GM12872 (cell line): Measurements from ENCODE around the gene FAM185A.

Experiments
- CTCF ChIP-seq: IDR thresholded peaks from 3 replicates; pipeline ENCODE4 v1.5.1; 2011; ENCODE audit warnings: low read depth, mild to moderate bottlenecking, low read length, moderate library complexity; ENCODE audit not compliant: insufficient read depth

The FAM185A gene

DNA sequence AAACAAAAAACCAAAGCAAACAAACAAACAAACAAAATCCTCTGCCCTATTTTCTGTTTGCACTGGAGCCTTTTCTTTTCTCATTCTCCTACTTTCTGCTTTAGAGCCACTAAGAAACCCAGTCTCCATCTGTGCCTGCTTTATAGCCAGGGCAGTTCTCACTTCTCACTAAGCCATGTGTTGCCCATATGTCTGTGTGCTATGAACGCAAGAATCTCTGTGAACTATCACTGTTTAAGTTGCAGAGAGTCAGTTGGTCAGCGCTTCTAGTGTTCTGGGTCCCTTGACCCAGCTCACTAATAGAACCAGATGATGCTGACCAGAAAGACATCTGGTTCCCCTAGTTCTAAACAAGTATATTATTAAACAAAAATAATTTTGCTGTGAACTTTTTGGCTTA is 81.4 kb downstream of the FAM185A start:
- TF ChIP-seq CTCF = no peak

GRCh38 chr7:102832674-102833073 is 83.9 kb downstream of the FAM185A start:
- TF ChIP-seq CTCF = no peak

DNA sequence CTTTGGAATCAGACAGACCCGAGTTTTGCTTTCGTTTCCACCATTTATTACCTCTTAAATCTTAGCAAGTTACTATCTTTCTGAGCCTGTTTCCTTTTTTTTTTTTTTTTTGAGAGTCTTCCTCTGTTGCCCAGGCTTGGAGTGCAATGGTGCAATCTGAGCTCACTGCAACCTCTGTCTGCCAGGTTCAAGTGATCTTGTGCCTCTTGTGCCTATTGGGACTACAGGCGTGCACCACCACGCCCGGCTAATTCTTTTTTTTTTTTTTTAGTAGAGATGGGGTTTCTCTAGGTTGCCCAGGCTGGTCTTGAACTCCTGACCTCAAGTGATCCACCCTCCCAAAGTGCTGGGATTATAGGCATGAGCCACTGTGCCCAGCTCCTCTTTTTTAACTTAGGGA is 84.5 kb downstream of the FAM185A start:
- TF ChIP-seq CTCF = no peak

DNA sequence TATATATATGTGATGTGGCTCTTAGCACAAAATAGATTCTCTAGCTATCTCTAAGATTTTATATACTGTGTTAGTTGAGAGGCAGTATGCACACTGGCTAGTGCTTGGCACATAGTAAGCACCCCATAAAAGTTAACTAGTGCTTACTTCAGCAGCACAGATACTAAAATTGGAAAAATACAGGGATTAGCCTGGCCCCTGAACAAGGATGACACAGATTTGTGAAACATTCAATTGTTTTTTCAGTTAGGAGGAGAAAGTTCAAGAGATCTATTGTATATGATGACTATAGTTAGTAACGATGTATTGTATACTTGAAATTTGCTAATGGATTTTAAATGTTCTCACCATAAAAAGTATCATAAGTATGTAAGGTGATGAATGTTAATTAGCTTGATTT is 85.7 kb downstream of the FAM185A start:
- TF ChIP-seq CTCF = no peak

- TF ChIP-seq CTCF = no peak
Observed at GRCh38 chr7:102834999-102835398, 86.2 kb downstream of the FAM185A start.

DNA sequence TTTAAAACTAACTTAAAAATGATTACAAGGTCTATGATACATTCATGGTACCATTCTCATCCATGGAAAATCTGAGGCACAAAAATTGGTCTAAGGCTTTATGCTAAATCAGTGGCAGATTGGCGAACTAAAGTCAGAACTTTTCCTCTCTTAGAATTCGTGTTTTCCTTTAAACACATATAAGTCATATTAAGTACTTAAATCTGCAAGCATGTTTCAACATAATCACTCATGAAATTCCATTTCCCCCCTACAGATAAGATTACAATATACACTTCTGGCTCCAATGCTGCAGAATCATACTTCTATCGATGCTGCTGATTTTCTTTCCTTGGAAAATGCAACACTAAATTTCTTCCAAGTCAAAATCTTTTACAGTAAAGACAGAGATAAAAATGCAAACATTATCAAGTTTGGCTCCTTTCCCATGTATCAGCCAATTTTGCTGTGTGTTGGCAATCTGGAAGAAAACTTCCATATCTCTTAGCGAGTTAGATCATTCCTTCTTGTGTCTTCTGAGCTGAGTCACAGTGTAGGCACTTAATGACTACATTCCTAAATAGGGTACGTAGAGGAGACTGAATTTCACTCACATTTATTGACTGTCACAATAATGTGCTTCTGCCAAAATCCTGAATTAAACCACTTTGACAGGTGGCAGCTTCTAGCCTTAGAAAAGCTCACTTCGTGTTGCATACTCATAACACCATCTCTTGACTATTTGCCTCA is 87.6 kb downstream of the FAM185A start:
- TF ChIP-seq CTCF = no peak

DNA sequence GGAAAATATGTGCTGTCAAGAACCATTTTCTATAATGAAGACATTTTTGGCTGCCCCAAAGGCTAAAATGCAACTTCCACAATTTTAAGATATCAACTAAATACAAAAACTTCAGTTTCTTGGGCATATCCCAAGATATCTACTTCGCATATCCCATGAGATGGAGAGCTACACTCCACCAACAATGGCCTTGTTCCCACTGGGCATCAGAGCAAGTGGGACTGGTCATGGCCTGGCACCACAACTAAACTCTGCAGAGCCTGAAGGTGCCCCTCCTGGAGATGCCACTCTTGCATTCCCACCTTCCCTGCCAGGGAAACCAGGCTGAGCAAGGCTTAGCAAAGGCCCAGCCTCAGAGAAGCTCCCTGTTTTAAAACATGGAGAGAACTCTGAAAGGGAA is 88.2 kb downstream of the FAM185A start:
- TF ChIP-seq CTCF = no peak
